ENCODE results near the gene IL23A.

DNA sequence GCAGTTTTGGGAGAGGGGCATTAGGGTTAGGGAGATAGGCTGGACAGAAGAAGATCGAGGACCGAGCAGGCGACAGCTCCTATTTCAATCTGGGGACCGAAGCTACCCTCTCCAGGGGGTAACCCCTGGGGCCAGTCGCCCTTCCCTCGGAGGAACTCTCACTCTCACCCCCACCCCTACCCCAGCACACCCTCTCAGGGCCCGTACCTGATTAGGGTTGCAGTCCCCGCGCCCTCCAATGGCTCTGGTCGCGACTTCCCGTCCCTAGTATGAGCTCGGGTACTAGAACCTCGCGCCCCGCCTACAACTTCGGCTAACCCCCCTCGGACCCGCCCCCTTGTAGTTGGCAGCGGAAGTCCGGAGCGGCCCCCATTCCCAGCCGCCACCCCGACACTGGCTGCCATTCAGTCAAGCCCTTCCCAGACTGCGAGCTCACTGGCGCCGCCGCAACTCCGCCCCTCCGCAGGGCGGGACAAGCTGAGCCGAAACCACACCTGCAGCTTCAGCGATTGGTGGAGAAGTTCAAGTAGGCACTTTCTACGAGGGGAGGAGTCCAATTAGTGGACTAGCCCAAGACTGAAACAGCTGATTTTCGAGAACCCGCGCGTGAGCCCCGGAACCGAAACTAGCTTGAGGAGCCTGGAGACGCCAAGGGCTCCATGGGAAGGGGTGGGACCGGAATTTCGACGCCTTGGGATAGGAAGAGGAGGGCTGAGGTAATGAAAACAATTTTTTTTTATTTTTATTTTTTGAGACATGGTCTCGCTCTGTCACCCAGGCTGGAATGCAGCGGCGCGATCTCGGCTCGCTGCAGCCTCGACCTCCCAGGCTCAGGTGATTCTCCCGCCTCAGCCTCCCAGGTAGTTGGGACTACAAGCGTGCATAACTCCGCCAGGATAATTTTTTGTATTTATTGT lies 21.4 kb downstream of the IL23A start, which contains the start of gene STAT2:
- TF ChIP-seq, protein P1, sequence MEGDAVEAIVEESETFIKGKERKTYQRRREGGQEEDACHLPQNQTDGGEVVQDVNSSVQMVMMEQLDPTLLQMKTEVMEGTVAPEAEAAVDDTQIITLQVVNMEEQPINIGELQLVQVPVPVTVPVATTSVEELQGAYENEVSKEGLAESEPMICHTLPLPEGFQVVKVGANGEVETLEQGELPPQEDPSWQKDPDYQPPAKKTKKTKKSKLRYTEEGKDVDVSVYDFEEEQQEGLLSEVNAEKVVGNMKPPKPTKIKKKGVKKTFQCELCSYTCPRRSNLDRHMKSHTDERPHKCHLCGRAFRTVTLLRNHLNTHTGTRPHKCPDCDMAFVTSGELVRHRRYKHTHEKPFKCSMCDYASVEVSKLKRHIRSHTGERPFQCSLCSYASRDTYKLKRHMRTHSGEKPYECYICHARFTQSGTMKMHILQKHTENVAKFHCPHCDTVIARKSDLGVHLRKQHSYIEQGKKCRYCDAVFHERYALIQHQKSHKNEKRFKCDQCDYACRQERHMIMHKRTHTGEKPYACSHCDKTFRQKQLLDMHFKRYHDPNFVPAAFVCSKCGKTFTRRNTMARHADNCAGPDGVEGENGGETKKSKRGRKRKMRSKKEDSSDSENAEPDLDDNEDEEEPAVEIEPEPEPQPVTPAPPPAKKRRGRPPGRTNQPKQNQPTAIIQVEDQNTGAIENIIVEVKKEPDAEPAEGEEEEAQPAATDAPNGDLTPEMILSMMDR (IDR thresholded peaks at IDR 0.05), result no peak
- no peak for TF ChIP-seq EZH2 (IDR thresholded peaks at IDR 0.05)

All from neural progenitor cell (in vitro differentiated cells).